Measurements from ENCODE around the gene EIF2B1.
A peak's percentile ranks its signal among the peaks of the same experiment; 100 is the strongest.

EIF2B1 gene

GRCh38 chr12:123633379-123634141, at the start of gene EIF2B1, which contains the start of gene GTF2H3:
Gene EIF2B1, minus strand, starts transcription at chr12:123633686. Its CDS starts 129 bp downstream, at chr12:123633557.
Gene GTF2H3, plus strand, starts transcription at chr12:123633829. Its CDS starts 31 bp downstream, at chr12:123633860.
- H3K27me3 Mint-ChIP-seq = no peaks in the 10 kb centered on the region
- no peaks in the 10 kb centered on the region for H3K9me3 Mint-ChIP-seq
- peaks cover 12% of the 10 kb centered on the region for H3K36me3 Mint-ChIP-seq
- peak within 1 kb of the TSS; percentile 98 for H3K4me3 Mint-ChIP-seq
- peaks cover 20% of the 10 kb centered on the region for H3K4me1 Mint-ChIP-seq
- DNase-seq (ENCODE audit: low spot score in 2 of 2) (peak; percentile 91 to 94), ATAC-seq (ENCODE audit: low read depth) (peak; percentile 96)
- peak within 1 kb of the TSS; percentile 98 for H3K27ac Mint-ChIP-seq

- Mint-ChIP-seq H3K4me3 (no peak overlapping the region), H3K36me3 (peaks cover 18% of the 10 kb centered on the region), H3K4me1 (no peaks in the 10 kb centered on the region), H3K27me3 (no peaks in the 10 kb centered on the region), H3K27ac (no peak overlapping the region), H3K9me3 (no peaks in the 10 kb centered on the region)
- DNase-seq (ENCODE audit: low spot score in 2 of 2) (no peak), ATAC-seq (ENCODE audit: low read depth) (no peak)
These were observed 48.1 kb upstream of the EIF2B1 start for GRCh38 chr12:123681605-123682004.

GRCh38 chr12:123678981-123679380, 45.5 kb upstream of the EIF2B1 start:
- Mint-ChIP-seq H3K36me3 (peaks cover 26% of the 10 kb centered on the region), H3K9me3 (no peaks in the 10 kb centered on the region), H3K27me3 (no peaks in the 10 kb centered on the region), H3K27ac (no peak overlapping the region), H3K4me3 (no peak overlapping the region), H3K4me1 (no peaks in the 10 kb centered on the region)
- DNase-seq (ENCODE audit: low spot score in 2 of 2) = no peak
- ATAC-seq (ENCODE audit: low read depth) = no peak

GRCh38 chr12:123676616-123677320, 43.3 kb upstream of the EIF2B1 start:
- ATAC-seq (ENCODE audit: low read depth) (no peak), DNase-seq (ENCODE audit: low spot score in 2 of 2) (no peak)
- no peaks in the 10 kb centered on the region for H3K27me3 Mint-ChIP-seq
- H3K36me3 Mint-ChIP-seq = peaks cover 26% of the 10 kb centered on the region
- no peak overlapping the region for H3K27ac Mint-ChIP-seq
- H3K4me3 Mint-ChIP-seq = no peak overlapping the region
- no peaks in the 10 kb centered on the region for H3K9me3 Mint-ChIP-seq
- H3K4me1 Mint-ChIP-seq = peaks cover 4% of the 10 kb centered on the region

- no peaks in the 10 kb centered on the region for H3K27me3 Mint-ChIP-seq
- ATAC-seq (ENCODE audit: low read depth) (no peak), DNase-seq (ENCODE audit: low spot score in 2 of 2) (no peak)
- no peak overlapping the region for H3K27ac Mint-ChIP-seq
- peaks cover 11% of the 10 kb centered on the region for H3K4me1 Mint-ChIP-seq
- no peak overlapping the region for H3K4me3 Mint-ChIP-seq
- no peaks in the 10 kb centered on the region for H3K9me3 Mint-ChIP-seq
- H3K36me3 Mint-ChIP-seq = peaks cover 23% of the 10 kb centered on the region
These were observed 42.0 kb upstream of the EIF2B1 start for GRCh38 chr12:123675436-123675835.

- Mint-ChIP-seq H3K36me3 (peaks cover 14% of the 10 kb centered on the region), H3K27ac (no peak overlapping the region), H3K9me3 (no peaks in the 10 kb centered on the region), H3K4me3 (peak overlapping the region; percentile 86), H3K27me3 (no peaks in the 10 kb centered on the region), H3K4me1 (peaks cover 11% of the 10 kb centered on the region)
- no peak for DNase-seq (ENCODE audit: low spot score in 2 of 2)
- no peak for ATAC-seq (ENCODE audit: low read depth)
These were observed 38.4 kb upstream of the EIF2B1 start for GRCh38 chr12:123671876-123672275.

GRCh38 chr12:123670882-123671728, 37.6 kb upstream of the EIF2B1 start, which contains the start of gene TCTN2:
Gene TCTN2, plus strand, starts transcription at chr12:123671113. Its CDS starts 128 bp downstream, at chr12:123671241.
- ATAC-seq (ENCODE audit: low read depth) (peak; percentile 100), DNase-seq (ENCODE audit: low spot score in 2 of 2) (peak; percentile 84 to 89)
- Mint-ChIP-seq H3K4me3 (peak within 1 kb of the TSS; percentile 86), H3K9me3 (no peaks in the 10 kb centered on the region), H3K4me1 (peaks cover 11% of the 10 kb centered on the region), H3K27me3 (no peaks in the 10 kb centered on the region), H3K27ac (peak within 1 kb of the TSS; percentile 31), H3K36me3 (peaks cover 10% of the 10 kb centered on the region)

- peaks cover 6% of the 10 kb centered on the region for H3K36me3 Mint-ChIP-seq
- H3K4me3 Mint-ChIP-seq = no peak overlapping the region
- H3K27me3 Mint-ChIP-seq = no peaks in the 10 kb centered on the region
- H3K4me1 Mint-ChIP-seq = peaks cover 11% of the 10 kb centered on the region
- H3K27ac Mint-ChIP-seq = no peak overlapping the region
- ATAC-seq (ENCODE audit: low read depth) (no peak), DNase-seq (ENCODE audit: low spot score in 2 of 2) (no peak)
- no peaks in the 10 kb centered on the region for H3K9me3 Mint-ChIP-seq
These were observed 34.3 kb upstream of the EIF2B1 start for GRCh38 chr12:123667771-123668170.

- Mint-ChIP-seq H3K4me1 (peaks cover 13% of the 10 kb centered on the region), H3K36me3 (peaks cover 20% of the 10 kb centered on the region), H3K9me3 (no peaks in the 10 kb centered on the region), H3K4me3 (no peak overlapping the region), H3K27me3 (no peaks in the 10 kb centered on the region), H3K27ac (peak overlapping the region; percentile 88)
- DNase-seq (ENCODE audit: low spot score in 2 of 2) = no peak
- ATAC-seq (ENCODE audit: low read depth) = no peak
These were observed 26.7 kb upstream of the EIF2B1 start for GRCh38 chr12:123659996-123660727.

- Mint-ChIP-seq H3K27ac (no peak overlapping the region), H3K9me3 (no peaks in the 10 kb centered on the region), H3K27me3 (no peaks in the 10 kb centered on the region), H3K4me3 (no peak overlapping the region), H3K36me3 (peaks cover 23% of the 10 kb centered on the region), H3K4me1 (peaks cover 23% of the 10 kb centered on the region)
- no peak for DNase-seq (ENCODE audit: low spot score in 2 of 2)
- ATAC-seq (ENCODE audit: low read depth) = no peak
These were observed 23.7 kb upstream of the EIF2B1 start for GRCh38 chr12:123657211-123657610.

GRCh38 chr12:123656392-123656791, 22.9 kb upstream of the EIF2B1 start:
- Mint-ChIP-seq H3K9me3 (no peaks in the 10 kb centered on the region), H3K36me3 (peaks cover 27% of the 10 kb centered on the region), H3K4me1 (peaks cover 23% of the 10 kb centered on the region), H3K27ac (no peak overlapping the region), H3K27me3 (no peaks in the 10 kb centered on the region), H3K4me3 (no peak overlapping the region)
- no peak for ATAC-seq (ENCODE audit: low read depth)
- no peak for DNase-seq (ENCODE audit: low spot score in 2 of 2)

GRCh38 chr12:123655420-123655819, 21.9 kb upstream of the EIF2B1 start:
- H3K27me3 Mint-ChIP-seq = no peaks in the 10 kb centered on the region
- peak; percentile 84 for ATAC-seq (ENCODE audit: low read depth)

GRCh38 chr12:123654129-123654701, 20.7 kb upstream of the EIF2B1 start:
- DNase-seq (ENCODE audit: low spot score in 2 of 2) (no peak), ATAC-seq (ENCODE audit: low read depth) (no peak)
- peaks cover 29% of the 10 kb centered on the region for H3K36me3 Mint-ChIP-seq
- peaks cover 17% of the 10 kb centered on the region for H3K4me1 Mint-ChIP-seq
- H3K9me3 Mint-ChIP-seq = no peaks in the 10 kb centered on the region
- H3K27ac Mint-ChIP-seq = no peak overlapping the region
- no peak overlapping the region for H3K4me3 Mint-ChIP-seq
- H3K27me3 Mint-ChIP-seq = no peaks in the 10 kb centered on the region

More at GRCh38 chr12:123655420-123655819, 21.9 kb upstream of the EIF2B1 start:
- no peak for DNase-seq (ENCODE audit: low spot score in 2 of 2)
- Mint-ChIP-seq H3K4me1 (peaks cover 23% of the 10 kb centered on the region), H3K9me3 (no peaks in the 10 kb centered on the region), H3K4me3 (no peak overlapping the region), H3K27ac (no peak overlapping the region), H3K36me3 (peaks cover 29% of the 10 kb centered on the region)
